Activated effector memory CD4-positive, alpha-beta T cell treated with anti-CD3 and anti-CD28 coated beads, Interleukin-2, amount 50 U/mL, for 16 hours (primary cell): Measurements from ENCODE around the gene ST6GALNAC5.
"Not testable (repeated sequence)": the region's sequence is repeated elsewhere in the genome, so short reads cannot be mapped to it uniquely, and the experiment has no call there.

Source experiments
- DNase-seq: peaks from one replicate; pipeline ENCODE4 v3.0.0-alpha.2; 2020

Gene ST6GALNAC5

GRCh38 chr1:76868154-76868882 lies 1.0 kb downstream of the ST6GALNAC5 start:
- DNase-seq, result peak; percentile 63

GRCh38 chr1:76868916-76869315 lies 1.6 kb downstream of the ST6GALNAC5 start:
- DNase-seq, result no peak

- no peak for DNase-seq
Observed at GRCh38 chr1:76870037-76870436, 2.8 kb downstream of the ST6GALNAC5 start.

GRCh38 chr1:76871355-76871974 lies 4.2 kb downstream of the ST6GALNAC5 start:
- no peak for DNase-seq

GRCh38 chr1:76872944-76873343 lies 5.7 kb downstream of the ST6GALNAC5 start:
- DNase-seq, result no peak

- DNase-seq, result no peak
Observed at GRCh38 chr1:76876655-76877395, 9.5 kb downstream of the ST6GALNAC5 start.

GRCh38 chr1:76879014-76879413 lies 11.7 kb downstream of the ST6GALNAC5 start:
- DNase-seq, result not testable (repeated sequence)

GRCh38 chr1:76881762-76882161 lies 14.5 kb downstream of the ST6GALNAC5 start:
- DNase-seq, result no peak

- DNase-seq, result no peak
Observed at GRCh38 chr1:76891931-76892622, 24.8 kb downstream of the ST6GALNAC5 start.

GRCh38 chr1:76892675-76893074 lies 25.4 kb downstream of the ST6GALNAC5 start:
- no peak for DNase-seq

GRCh38 chr1:76901158-76901767 lies 34.0 kb downstream of the ST6GALNAC5 start:
- no peak for DNase-seq

- DNase-seq, result no peak
Observed at GRCh38 chr1:76905876-76906595, 38.8 kb downstream of the ST6GALNAC5 start.

- no peak for DNase-seq
Observed at GRCh38 chr1:76909311-76909710, 42.0 kb downstream of the ST6GALNAC5 start.

- no peak for DNase-seq
Observed at GRCh38 chr1:76919085-76919484, 51.8 kb downstream of the ST6GALNAC5 start.

GRCh38 chr1:76921590-76921989 lies 54.3 kb downstream of the ST6GALNAC5 start:
- no peak for DNase-seq

GRCh38 chr1:76925825-76926224 lies 58.5 kb downstream of the ST6GALNAC5 start:
- DNase-seq, result no peak

GRCh38 chr1:76928522-76928921 lies 61.2 kb downstream of the ST6GALNAC5 start:
- DNase-seq, result no peak

GRCh38 chr1:76929136-76929535 lies 61.9 kb downstream of the ST6GALNAC5 start:
- DNase-seq, result no peak

GRCh38 chr1:76933847-76934815 lies 66.9 kb downstream of the ST6GALNAC5 start:
- DNase-seq, result no peak

- no peak for DNase-seq
Observed at GRCh38 chr1:76938304-76938703, 71.0 kb downstream of the ST6GALNAC5 start.
